LNCaP clone FGC (cell line): ENCODE results near the gene HSPG2.

ENCODE experiments used
- DNase-seq: peaks from one replicate; pipeline ENCODE4 v3.0.0-alpha.2; 2011; ENCODE audit warnings: low read depth
- H3K4me3 ChIP-seq: 2 replicates; pipeline ENCODE4 v1.5.1; 2011; ENCODE audit warnings: mild to moderate bottlenecking, low read depth, low read length, control low read depth
- TF ChIP-seq, protein P1 (sequence below): IDR thresholded peaks from 2 replicates; pipeline ENCODE4 v1.5.1; 2012; ENCODE audit warnings: mild to moderate bottlenecking; ENCODE audit not compliant: control insufficient read depth, insufficient read depth; ENCODE audit errors: extremely low read depth

HSPG2 gene

DNA sequence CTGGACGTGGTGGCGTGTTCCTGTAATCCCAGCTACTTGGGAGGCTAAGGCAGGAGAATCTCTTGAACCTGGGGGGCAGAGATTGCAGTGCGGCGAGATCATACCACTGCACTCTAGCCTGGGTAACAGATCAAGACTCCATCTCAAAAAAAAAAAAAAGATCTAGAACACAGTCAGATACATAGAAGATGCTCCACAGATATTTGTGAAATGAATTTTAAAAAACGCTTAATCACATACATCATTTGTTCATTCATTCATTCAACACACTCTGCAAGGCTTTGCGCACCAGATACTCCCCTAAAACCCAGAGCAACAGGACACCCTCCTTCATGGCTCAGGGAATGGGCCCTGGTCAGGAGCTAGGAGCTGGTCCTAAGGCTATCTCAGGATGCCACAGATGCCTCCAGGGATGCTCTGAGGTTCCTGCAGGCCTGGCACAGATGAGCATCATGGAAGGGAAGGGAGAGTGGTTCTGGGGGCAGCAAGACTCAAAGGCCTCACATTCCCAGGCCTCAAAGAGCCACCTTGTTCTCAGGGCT, 6.4 kb downstream of the HSPG2 start:
- H3K4me3 ChIP-seq: no peak overlapping the region
- no peak for DNase-seq
- TF ChIP-seq, protein P1, sequence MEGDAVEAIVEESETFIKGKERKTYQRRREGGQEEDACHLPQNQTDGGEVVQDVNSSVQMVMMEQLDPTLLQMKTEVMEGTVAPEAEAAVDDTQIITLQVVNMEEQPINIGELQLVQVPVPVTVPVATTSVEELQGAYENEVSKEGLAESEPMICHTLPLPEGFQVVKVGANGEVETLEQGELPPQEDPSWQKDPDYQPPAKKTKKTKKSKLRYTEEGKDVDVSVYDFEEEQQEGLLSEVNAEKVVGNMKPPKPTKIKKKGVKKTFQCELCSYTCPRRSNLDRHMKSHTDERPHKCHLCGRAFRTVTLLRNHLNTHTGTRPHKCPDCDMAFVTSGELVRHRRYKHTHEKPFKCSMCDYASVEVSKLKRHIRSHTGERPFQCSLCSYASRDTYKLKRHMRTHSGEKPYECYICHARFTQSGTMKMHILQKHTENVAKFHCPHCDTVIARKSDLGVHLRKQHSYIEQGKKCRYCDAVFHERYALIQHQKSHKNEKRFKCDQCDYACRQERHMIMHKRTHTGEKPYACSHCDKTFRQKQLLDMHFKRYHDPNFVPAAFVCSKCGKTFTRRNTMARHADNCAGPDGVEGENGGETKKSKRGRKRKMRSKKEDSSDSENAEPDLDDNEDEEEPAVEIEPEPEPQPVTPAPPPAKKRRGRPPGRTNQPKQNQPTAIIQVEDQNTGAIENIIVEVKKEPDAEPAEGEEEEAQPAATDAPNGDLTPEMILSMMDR: no peak

DNA sequence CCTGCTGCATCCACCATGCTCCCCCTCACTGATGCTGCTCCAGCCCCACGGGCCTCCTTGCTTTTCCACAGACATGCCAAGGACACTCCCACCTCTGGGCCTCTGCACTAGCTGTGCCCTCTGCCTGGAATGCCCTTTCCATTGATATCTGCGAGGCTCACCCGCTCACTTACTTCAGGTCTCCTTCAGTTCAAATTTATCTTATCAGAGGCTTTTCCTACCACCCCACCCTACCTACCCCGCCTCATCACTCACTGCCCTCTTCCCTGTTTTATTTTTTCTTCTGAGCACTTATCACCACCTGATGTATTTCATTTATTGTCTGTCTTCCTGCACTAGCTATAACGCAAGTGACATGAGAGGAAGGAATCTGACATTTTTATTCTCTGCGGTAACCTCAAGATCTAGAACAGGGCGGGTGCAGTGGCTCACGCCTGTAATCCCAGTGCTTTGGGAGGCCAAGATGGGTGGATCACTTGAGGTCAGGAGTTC, 7.0 kb downstream of the HSPG2 start:
- no peak overlapping the region for H3K4me3 ChIP-seq
- no peak for DNase-seq
- TF ChIP-seq, protein P1: no peak

DNA sequence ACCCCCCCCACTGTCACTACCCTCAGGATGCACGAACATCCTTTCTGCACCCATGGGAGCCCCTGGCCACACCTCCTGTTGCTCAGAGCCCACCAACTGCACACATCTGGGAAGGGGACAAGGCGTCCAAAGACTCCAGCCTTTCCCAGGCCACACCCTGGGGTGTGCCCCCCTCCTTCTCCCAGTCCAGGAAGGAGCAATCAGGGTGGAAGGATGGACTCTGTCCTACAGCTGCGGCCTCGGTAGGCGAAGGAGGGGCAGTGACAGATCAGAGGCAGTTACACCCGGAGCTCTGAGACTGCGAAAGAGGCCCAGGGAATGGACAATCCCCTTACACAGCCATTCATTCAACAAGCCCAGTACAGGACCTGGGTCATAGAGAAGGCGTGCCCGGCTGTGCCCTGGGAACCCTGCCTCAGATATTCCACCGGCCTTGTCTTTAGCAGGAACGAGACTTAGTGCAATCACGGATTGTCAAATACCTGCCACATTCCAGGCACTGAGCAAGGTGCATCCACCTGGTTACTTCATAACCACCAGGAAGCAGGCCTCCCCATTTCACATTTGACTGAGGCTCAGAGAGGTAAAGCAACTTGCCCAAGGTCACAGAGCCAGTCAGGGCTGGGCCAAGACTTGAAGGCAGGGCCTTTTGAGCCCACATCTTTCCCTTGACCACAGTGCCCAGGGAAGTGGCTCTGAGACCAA, 9.4 kb downstream of the HSPG2 start:
- no peak for DNase-seq
- TF ChIP-seq, protein P1: no peak
- no peak overlapping the region for H3K4me3 ChIP-seq

DNA sequence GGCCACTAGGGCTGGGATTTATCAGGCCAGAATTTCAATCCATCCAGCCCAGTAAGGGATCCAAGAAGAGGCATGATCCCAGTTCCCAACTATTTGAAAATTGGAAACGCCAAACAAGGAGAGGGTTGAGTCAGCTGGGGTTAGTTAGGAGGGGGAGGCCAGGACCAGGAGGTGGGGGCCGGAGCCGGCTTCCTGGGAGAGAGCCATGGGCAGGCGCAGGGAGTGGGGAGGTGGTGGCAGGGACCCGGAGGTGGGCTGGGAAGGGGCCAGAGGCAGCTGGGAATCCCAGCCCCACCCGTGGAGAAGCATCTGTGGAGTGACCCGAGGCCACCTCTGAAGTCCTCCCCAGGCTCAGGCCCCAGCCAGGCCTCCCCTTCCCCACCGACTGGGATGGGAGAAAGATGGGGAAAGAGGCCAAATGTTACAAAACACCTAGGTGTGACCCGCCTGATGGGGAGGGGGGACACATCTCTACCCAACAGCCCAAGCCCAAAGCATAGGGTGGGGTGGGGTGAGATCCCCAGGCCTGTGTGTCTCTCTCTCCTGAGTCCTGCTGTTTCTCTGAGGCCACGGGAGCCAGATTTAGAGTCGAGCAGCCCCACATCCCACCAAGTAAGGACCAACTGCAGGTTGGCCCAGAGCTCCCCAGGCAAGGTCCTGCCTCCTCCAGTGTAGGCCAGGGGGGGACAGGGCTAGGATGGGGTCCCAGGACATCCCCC, 10.1 kb downstream of the HSPG2 start:
- H3K4me3 ChIP-seq: no peak overlapping the region
- TF ChIP-seq, protein P1: no peak
- no peak for DNase-seq

DNA sequence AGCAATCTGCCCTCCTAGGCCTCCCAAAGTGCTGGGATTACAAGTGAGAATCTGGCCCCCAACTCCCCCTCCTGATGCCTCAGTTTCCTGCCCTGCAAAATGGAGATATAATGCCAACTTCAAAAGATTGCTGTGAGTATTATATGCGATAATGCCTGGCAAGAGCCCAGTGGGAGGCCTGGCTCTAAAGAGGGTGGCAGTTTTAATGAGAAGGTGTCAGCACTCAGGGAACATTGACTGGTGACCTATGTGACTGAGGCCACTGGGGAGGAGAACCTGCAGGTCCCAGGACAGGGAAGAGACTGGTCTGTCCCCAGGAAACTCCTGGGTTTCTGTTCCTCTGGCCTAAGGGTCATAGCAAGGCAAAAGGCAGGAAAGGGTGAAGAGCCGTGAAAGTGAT, 11.0 kb downstream of the HSPG2 start:
- DNase-seq: no peak
- no peak overlapping the region for H3K4me3 ChIP-seq
- TF ChIP-seq, protein P1: no peak

DNA sequence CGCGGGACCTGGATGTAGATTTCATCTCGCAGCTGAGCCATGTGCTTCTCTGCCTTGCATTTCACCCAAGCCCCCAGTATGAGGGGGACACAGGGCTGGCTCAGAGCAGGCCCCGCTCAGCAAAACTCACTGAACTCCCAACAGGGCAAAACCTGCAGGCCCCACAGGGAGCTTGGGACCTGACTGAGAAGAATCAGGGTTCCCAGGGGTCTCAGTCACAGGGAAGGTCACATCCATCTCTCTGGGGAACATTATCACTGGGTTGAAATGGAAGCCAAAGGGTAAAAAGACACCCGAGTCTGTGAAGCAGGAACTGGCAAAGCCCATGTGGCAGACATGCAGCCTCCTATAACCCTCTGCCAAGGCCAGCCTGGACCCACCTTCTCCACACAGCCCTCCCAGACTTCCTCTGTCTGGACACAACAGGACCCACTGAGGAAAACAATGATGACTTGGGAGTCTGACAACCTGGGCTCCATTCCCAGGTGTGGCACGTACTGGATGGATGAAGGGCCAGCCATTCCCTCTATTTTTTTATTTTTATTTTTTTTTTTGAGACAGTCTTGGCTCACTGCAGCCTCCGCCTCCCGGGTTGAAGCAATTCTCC, 11.7 kb downstream of the HSPG2 start:
- DNase-seq: no peak
- TF ChIP-seq, protein P1: no peak
- no peak overlapping the region for H3K4me3 ChIP-seq
